GM19351 (cell line): ENCODE measurements around the gene SPRR2E.
"Not testable (repeated sequence)": the region's sequence is repeated elsewhere in the genome, so short reads cannot be mapped to it uniquely, and the experiment has no call there.

Source experiments
- ATAC-seq: cut with Tn5 transposase; IDR thresholded peaks from one replicate; pipeline ENCODE4 v1.9.1; 2021; ENCODE audit warnings: mild to moderate bottlenecking, moderate library complexity; ENCODE audit not compliant: unreplicated experiment

The SPRR2E gene

DNA sequence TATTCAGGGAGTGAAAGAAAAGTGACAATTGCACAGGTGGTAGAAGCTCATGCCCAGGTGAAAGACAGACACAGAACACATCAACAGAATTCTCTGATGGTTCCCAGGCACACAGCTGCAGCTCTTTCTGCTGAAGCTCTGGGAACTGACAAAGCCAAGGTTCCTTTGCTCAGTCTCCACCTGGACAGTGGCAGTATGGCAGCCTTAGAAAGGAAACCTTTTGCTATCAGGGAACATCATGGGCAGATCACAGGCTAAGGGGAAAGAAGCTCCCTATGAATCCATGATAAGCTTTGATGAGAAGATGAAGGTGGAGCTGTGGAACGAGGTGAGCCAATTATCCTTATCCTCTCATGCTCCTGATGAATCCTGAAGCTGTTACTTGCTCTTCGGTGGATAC, 24.1 kb downstream of the SPRR2E start:
- no peak for ATAC-seq

DNA sequence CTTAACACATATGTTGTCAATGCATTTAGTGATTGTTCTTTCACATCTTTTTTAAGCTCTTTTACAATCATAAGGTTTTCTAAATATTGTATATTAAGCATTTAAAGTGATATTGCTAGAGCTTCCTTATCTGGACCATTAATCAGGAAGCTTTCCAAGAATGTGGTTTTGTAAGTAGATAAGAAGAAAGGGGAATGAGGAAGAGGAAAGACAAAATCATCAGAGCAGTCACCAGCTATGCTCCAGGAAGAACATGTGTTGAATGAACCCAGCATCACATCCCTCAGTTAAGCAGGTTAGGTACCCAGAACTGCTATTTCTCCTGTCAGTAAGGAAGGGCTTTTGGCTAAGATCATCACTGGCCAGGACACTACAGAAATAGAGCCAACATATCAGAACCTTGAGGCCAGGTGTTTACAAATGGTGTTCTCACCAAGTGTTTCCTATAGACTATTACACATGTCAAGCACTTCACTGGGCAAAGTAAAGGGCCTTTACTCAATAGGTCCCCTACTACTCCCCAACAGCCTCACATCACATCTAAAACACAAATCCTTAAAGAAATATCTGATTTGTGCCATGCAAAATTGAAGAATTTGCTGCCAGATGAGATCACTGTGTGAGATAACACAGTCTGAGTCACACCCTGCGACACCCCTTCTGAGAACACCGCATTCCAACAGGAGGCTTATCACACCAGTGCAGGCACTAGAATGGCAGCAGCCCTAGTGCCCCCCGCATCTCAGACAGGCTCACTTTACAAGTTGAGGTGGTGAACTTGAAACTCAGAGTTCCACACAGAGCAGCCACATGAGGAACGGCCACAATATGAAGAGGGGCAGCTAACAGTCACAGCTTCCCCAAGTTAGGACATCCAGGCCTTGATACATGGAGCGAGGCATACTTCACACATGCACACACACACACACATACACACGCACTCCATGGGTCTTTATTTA, 35.2 kb downstream of the SPRR2E start:
- no peak for ATAC-seq

DNA sequence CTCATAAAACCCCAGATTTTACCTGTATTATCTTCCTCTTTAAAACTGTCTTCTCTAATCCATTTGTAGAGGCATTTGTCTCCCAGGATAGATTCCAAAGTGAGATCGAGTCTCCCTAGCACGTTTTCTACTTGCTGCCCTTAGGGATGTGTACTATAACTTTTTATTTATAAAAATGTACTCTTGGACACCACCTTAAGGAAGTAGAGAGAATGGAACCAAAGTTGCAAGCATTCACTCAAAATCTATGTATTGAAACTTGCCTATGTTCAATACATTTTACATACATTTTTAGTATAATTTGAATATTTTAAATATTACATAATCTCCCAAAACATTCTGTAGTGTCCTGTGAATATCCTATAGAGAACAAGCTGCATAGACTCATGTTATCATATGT, 36.2 kb downstream of the SPRR2E start:
- ATAC-seq: no peak

DNA sequence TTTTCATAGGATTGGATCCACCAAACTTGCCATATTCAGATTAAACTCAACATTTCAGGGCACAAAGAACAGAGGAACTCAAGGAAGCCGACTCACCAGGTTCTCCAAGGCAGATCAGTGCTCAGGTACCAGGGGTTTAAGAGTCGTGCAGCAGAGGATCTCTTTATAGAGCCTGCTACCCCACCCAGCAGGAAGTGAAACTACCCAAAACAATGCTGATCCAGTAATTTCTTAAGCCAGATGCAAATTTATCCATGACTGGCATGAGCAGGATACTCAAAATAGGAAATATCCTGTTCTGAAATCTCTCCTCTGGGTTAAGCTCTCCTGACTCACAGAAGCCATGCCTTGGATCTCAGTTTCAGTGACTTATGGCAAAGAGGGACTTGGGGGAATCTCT, 37.0 kb downstream of the SPRR2E start, which contains the start of gene SPRR2A:
SPRR2A (minus strand) TSS at position 138 of the 400 bp plus-strand sequence. CDS start 777 bp downstream, outside the sequence.
- ATAC-seq: no peak

DNA sequence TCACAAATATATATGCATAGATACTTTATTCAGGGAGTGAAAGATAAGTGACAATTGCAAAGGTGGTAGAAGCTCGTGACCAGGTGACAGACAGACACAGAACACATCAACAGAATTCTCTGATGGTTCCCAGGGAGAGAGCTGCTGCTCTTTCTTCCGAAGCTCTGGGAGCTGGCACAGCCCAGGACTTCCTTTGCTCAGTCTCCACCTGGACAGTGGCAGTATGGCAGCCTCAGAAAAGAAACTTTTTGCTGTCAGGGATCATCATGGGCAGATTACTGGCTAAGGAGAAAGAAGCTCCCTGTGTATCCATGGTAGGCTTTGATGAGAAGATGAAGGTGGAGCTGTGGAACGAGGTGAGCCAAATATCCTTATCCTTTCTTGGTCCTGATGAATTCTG, 38.2 kb downstream of the SPRR2E start:
- not testable (repeated sequence) for ATAC-seq

DNA sequence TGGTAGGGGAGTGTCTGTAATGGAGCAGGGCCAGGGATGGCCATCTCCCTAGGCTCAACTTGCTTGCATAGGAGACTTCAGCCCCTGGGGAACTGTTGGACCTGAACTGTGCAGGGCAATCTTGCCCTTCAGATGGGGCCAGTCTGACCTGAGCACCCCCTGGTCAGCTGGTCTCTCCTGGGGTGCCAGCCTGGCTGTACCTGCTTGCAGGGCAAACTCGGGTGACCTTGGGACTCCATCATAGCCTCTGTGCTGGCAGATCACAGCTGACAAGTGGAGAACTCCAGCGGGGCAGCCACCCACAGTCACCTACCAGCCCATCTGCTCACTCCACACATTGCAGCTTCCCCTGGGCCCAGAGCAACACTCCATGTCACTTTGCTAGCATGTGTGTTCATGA, 45.1 kb downstream of the SPRR2E start:
- ATAC-seq: no peak
